Chondrocyte (in vitro differentiated cells): Measurements from ENCODE around the gene IRF2BP2. TPM values are rescaled to one million over a fixed set of nuclear protein-coding genes. Genes with fewer than 3 reads are reported as not detected.

ENCODE experiments used
- DNase-seq: peaks from one replicate; pipeline ENCODE4 v3.0.0; 2021; ENCODE audit warnings: mixed read lengths, low spot score
- H3K27ac Mint-ChIP-seq: one replicate; pipeline ENCODE4 v1.8.0; 2021; ENCODE audit warnings: mild to moderate bottlenecking, moderate library complexity, mixed read lengths; ENCODE audit not compliant: unreplicated experiment
- H3K27me3 Mint-ChIP-seq: 2 replicates; pipeline ENCODE4 v1.8.0; 2021; ENCODE audit warnings: low read depth, mixed read lengths
- H3K36me3 Mint-ChIP-seq: 2 replicates; pipeline ENCODE4 v1.8.0; 2021; ENCODE audit warnings: low read depth, mixed read lengths
- H3K4me1 Mint-ChIP-seq: 2 replicates; pipeline ENCODE4 v1.8.0; 2021; ENCODE audit warnings: low read depth, mild to moderate bottlenecking, mixed read lengths
- H3K4me3 Mint-ChIP-seq: one replicate; pipeline ENCODE4 v1.8.0; 2021; ENCODE audit warnings: mild to moderate bottlenecking, moderate library complexity, mixed read lengths; ENCODE audit not compliant: unreplicated experiment
- H3K9me3 Mint-ChIP-seq: 2 replicates; pipeline ENCODE4 v1.8.0; 2021; ENCODE audit warnings: low read depth, mixed read lengths
- CTCF ChIP-seq: fragments of 200-600 bp; sonication (generic); IDR thresholded peaks from 2 replicates; pipeline ENCODE4 v1.5.0; 2021; ENCODE audit warnings: antibody characterized with exemption, mild to moderate bottlenecking, moderate library complexity
- total RNA-seq: library from RNA; stranded (reverse); gene quantifications from 3 replicates; pipeline ENCODE4 v1.2.1, GENCODE V29; 2021

The IRF2BP2 gene
- total RNA-seq, 1 donor from 2014 or later, result 70.5 TPM

DNA sequence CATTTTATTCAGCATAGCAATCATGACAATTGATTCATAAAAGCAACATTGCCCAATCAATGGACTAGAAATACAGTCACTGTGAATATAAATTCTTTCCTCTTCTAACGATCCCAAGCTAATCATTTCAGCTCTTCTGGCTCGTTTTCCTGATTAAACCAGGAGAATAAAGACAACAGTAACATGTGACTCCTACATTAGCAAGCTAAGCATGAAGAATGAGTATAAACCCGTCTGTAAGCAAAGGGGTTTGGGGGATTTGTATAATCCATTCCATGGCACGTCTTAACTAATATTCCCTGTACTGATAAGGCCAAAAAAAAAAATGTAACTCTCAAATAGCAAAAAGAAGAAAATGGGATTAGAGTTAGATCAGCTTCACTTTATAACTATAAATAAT is 21.6 kb downstream of the IRF2BP2 start:
- Mint-ChIP-seq H3K27ac (no peak overlapping the region), H3K36me3 (no peaks in the 10 kb centered on the region), H3K4me1 (peaks cover 39% of the 10 kb centered on the region), H3K27me3 (no peaks in the 10 kb centered on the region), H3K4me3 (no peak overlapping the region), H3K9me3 (no peaks in the 10 kb centered on the region)
- no peak for TF ChIP-seq CTCF
- no peak for DNase-seq

DNA sequence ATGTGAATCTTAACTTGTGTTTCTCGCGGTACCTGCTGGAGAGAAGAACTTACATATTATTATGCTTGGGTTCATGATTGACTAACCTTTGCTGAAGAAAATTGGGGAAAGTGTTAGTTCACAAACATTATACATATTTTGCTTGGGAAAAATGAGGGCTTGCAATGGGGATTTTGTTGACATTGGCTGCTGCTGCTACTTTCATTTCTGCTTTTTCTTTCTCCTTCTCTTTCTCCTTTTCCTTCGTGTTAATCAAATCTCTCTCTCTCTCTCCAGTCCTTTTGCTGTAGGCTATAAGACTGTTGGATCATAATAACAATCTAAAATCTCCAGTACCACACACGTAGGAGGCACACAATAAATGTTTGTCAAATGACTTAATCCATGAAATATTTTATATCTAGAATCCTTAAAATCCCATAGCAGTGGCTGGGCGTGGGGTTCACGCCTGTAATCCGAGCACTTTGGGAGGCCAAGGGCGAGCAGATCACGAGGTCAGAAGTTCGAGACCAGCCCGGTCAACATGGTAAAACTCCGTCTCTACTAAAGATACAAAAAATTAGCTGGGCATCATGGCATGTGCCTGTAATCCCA is 23.0 kb downstream of the IRF2BP2 start:
- Mint-ChIP-seq H3K27me3 (no peaks in the 10 kb centered on the region), H3K4me1 (peaks cover 53% of the 10 kb centered on the region), H3K9me3 (no peaks in the 10 kb centered on the region), H3K4me3 (no peak overlapping the region), H3K27ac (peak overlapping the region; percentile 37), H3K36me3 (no peaks in the 10 kb centered on the region)
- DNase-seq, result no peak
- no peak for TF ChIP-seq CTCF

GRCh38 chr1:234586304-234586703 is 23.7 kb downstream of the IRF2BP2 start:
- Mint-ChIP-seq H3K9me3 (no peaks in the 10 kb centered on the region), H3K4me3 (no peak overlapping the region), H3K27me3 (no peaks in the 10 kb centered on the region), H3K36me3 (no peaks in the 10 kb centered on the region), H3K4me1 (peaks cover 60% of the 10 kb centered on the region), H3K27ac (no peak overlapping the region)
- DNase-seq, result no peak
- TF ChIP-seq CTCF, result no peak

GRCh38 chr1:234585330-234586055 is 24.5 kb downstream of the IRF2BP2 start:
- H3K27ac Mint-ChIP-seq, result peak overlapping the region; percentile 80
- no peaks in the 10 kb centered on the region for H3K9me3 Mint-ChIP-seq
- H3K4me3 Mint-ChIP-seq, result no peak overlapping the region
- DNase-seq, result no peak
- peaks cover 60% of the 10 kb centered on the region for H3K4me1 Mint-ChIP-seq
- no peaks in the 10 kb centered on the region for H3K27me3 Mint-ChIP-seq
- no peaks in the 10 kb centered on the region for H3K36me3 Mint-ChIP-seq
- TF ChIP-seq CTCF, result no peak

DNA sequence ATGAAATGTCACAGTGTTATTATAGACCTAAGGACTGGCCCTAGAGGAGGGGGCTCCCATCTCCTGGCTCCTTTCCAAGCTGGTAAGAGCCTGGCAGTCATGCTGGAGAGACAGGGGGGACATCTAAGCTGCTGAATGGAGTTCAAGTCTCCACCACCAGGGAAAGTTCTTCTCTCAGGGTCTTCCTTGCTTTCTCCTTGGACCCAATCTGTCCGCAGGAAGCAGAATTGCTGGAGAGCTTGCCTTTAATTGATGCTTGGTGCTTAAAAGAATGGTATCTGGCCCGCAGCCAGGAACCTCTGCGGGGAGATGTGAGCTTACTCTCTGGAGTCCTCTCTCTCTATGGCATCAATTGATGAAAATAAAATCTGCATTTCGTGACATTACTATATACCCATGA is 25.1 kb downstream of the IRF2BP2 start:
- TF ChIP-seq CTCF, result peak; percentile 12
- DNase-seq, result no peak
- Mint-ChIP-seq H3K9me3 (no peaks in the 10 kb centered on the region), H3K27ac (peak overlapping the region; percentile 80), H3K4me3 (no peak overlapping the region), H3K36me3 (no peaks in the 10 kb centered on the region), H3K4me1 (peaks cover 60% of the 10 kb centered on the region), H3K27me3 (no peaks in the 10 kb centered on the region)
